ENCODE results near the gene ATXN7.

Gene ATXN7

DNA sequence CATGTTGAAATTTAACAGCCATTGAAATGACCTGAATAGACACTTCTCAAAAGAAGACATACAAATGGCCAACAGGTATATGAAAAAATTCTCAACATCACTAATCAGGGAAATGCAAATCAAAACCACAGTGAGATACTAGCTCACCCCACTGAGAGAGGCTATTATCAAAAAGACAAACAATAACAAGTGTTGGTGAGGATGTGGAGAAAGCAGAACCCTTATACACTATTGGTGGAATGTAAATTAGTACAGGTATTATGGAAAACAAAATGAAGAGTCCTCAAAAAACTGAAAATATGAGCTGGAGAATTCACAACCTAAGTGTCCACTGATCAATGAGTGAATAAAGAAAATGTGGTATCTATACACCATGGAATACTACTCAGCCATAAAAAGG, 21.5 kb upstream of the ATXN7 start:
- Histone ChIP-seq H3K4me1 (ENCODE audit: control insufficient read depth, insufficient read depth, low read length, unreplicated experiment) (no peaks in the 10 kb centered on the region), H3K4me3 (ENCODE audit: low read depth, low read length) (no peak overlapping the region), H3K79me2 (ENCODE audit: control insufficient read depth, insufficient read depth, low read length, unreplicated experiment) (peaks cover 24% of the 10 kb centered on the region), H2AFZ (ENCODE audit: low read length, unreplicated experiment) (no peak overlapping the region), H3K27me3 (ENCODE audit: insufficient read depth, low read length) (no peaks in the 10 kb centered on the region), H3K27ac (ENCODE audit: low read depth, low read length) (no peak overlapping the region), H3K36me3 (ENCODE audit: insufficient read depth, low read length) (no peaks in the 10 kb centered on the region)

GRCh38 chr3:63845215-63845614, 18.5 kb upstream of the ATXN7 start:
- Histone ChIP-seq H3K79me2 (ENCODE audit: control insufficient read depth, insufficient read depth, low read length, unreplicated experiment) (peaks cover 44% of the 10 kb centered on the region), H3K27ac (ENCODE audit: low read depth, low read length) (no peak overlapping the region), H3K36me3 (ENCODE audit: insufficient read depth, low read length) (no peaks in the 10 kb centered on the region; the same call in 1 of the 2 replicates), H3K27me3 (ENCODE audit: insufficient read depth, low read length) (no peaks in the 10 kb centered on the region), H3K4me3 (ENCODE audit: low read depth, low read length) (no peak overlapping the region), H2AFZ (ENCODE audit: low read length, unreplicated experiment) (no peak overlapping the region), H3K4me1 (ENCODE audit: control insufficient read depth, insufficient read depth, low read length, unreplicated experiment) (no peaks in the 10 kb centered on the region)

DNA sequence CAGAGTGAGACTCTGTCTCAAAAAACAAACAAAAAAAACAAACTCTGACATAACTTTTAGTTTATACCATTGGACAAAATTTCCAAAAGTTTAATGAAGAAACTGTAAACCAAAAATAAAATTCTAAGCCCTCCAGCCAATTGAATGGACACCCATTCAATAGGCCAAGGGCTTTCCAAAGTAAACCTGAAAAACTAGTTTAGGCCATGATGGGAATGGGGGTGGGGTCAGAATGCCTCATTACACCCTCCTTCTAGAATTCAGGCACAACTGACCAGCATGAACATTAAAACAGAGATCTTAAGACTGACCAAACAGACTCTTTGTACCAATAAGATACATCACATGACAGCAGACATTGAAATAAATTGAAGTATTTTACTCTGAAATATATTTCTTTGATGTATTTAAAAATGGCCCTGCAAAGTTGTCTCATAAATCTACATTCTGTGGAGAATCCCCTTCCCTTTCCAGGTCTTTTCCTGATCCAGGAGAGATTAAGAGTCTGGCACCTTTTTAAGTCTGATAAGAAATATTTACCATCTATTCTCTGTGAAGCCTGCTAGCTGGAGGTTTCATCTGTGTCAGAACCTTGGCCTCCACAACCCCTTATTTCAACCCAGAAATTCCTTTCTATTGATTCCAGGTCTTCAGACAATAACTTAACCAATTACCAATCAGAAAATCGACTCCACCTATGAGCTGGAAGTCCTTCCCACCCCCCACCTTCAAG, 15.8 kb upstream of the ATXN7 start:
- Histone ChIP-seq H3K27me3 (ENCODE audit: insufficient read depth, low read length) (no peaks in the 10 kb centered on the region), H3K36me3 (ENCODE audit: insufficient read depth, low read length) (no peaks in the 10 kb centered on the region; the same call in 1 of the 2 replicates), H3K79me2 (ENCODE audit: control insufficient read depth, insufficient read depth, low read length, unreplicated experiment) (peaks cover 58% of the 10 kb centered on the region), H3K4me1 (ENCODE audit: control insufficient read depth, insufficient read depth, low read length, unreplicated experiment) (peaks cover 3% of the 10 kb centered on the region), H3K27ac (ENCODE audit: low read depth, low read length) (no peak overlapping the region), H3K4me3 (ENCODE audit: low read depth, low read length) (no peak overlapping the region), H2AFZ (ENCODE audit: low read length, unreplicated experiment) (no peak overlapping the region)

GRCh38 chr3:63849175-63849574, 14.5 kb upstream of the ATXN7 start:
- Histone ChIP-seq H3K36me3 (ENCODE audit: insufficient read depth, low read length) (no peaks in the 10 kb centered on the region; the same call in 1 of the 2 replicates), H3K27ac (ENCODE audit: low read depth, low read length) (no peak overlapping the region), H3K79me2 (ENCODE audit: control insufficient read depth, insufficient read depth, low read length, unreplicated experiment) (peaks cover 61% of the 10 kb centered on the region), H3K4me1 (ENCODE audit: control insufficient read depth, insufficient read depth, low read length, unreplicated experiment) (peaks cover 3% of the 10 kb centered on the region), H3K4me3 (ENCODE audit: low read depth, low read length) (no peak overlapping the region), H3K27me3 (ENCODE audit: insufficient read depth, low read length) (no peaks in the 10 kb centered on the region), H2AFZ (ENCODE audit: low read length, unreplicated experiment) (no peak overlapping the region)

DNA sequence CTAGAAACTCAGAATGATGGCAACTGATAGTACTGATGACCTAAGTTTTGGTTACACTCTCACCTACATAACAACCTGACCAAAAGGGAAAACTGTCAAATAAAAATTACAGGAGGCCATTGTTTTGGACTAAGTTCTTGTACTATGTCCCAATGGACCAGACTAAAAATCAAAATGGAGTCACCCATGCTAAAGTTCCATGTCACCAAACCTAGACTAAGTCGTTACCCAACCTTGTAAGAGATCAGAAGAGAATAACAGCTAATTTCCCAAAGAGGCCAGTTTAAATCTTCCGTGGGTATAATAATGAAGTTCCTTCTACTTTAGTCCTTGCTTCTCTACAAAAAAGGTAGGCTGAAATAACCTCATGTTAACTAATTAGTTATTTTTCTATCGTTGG, 12.4 kb upstream of the ATXN7 start:
- Histone ChIP-seq H2AFZ (ENCODE audit: low read length, unreplicated experiment) (no peak overlapping the region), H3K79me2 (ENCODE audit: control insufficient read depth, insufficient read depth, low read length, unreplicated experiment) (peaks cover 71% of the 10 kb centered on the region), H3K4me1 (ENCODE audit: control insufficient read depth, insufficient read depth, low read length, unreplicated experiment) (peaks cover 3% of the 10 kb centered on the region), H3K27ac (ENCODE audit: low read depth, low read length) (no peak overlapping the region), H3K27me3 (ENCODE audit: insufficient read depth, low read length) (no peaks in the 10 kb centered on the region), H3K4me3 (ENCODE audit: low read depth, low read length) (no peak overlapping the region), H3K36me3 (ENCODE audit: insufficient read depth, low read length) (no peaks in the 10 kb centered on the region; the same call in 1 of the 2 replicates)

DNA sequence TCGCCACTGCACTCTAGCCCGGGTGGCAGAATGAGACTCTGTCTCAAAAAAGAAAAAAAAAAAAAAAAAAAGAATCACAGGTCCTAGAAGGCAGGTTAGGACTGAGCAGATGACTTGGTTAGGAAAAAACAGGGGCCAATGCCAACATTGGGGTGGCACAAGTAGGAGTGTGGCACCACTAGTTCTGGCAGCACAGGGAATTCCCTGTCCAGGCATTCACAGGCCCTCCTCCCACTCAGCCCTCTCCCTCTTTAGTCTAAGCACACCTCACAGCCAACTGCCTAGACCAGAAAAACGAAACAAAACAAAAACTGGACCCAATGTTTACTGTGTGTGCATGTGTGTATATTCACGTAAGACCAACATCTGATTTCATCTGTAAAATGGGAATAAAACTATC, 10.6 kb upstream of the ATXN7 start:
- Histone ChIP-seq H3K4me3 (ENCODE audit: low read depth, low read length) (no peak overlapping the region), H3K79me2 (ENCODE audit: control insufficient read depth, insufficient read depth, low read length, unreplicated experiment) (peaks cover 79% of the 10 kb centered on the region), H3K27me3 (ENCODE audit: insufficient read depth, low read length) (no peaks in the 10 kb centered on the region), H2AFZ (ENCODE audit: low read length, unreplicated experiment) (no peak overlapping the region), H3K36me3 (ENCODE audit: insufficient read depth, low read length) (no peaks in the 10 kb centered on the region; the same call in 1 of the 2 replicates), H3K27ac (ENCODE audit: low read depth, low read length) (no peak overlapping the region), H3K4me1 (ENCODE audit: control insufficient read depth, insufficient read depth, low read length, unreplicated experiment) (peaks cover 5% of the 10 kb centered on the region)

GRCh38 chr3:63855333-63855940, 8.2 kb upstream of the ATXN7 start:
- no peak overlapping the region for H3K4me3 ChIP-seq (ENCODE audit: low read depth, low read length)
- no peak overlapping the region for H3K27ac ChIP-seq (ENCODE audit: low read depth, low read length)
- H3K4me1 ChIP-seq (ENCODE audit: control insufficient read depth, insufficient read depth, low read length, unreplicated experiment) = peaks cover 5% of the 10 kb centered on the region
- peaks cover 78% of the 10 kb centered on the region for H3K79me2 ChIP-seq (ENCODE audit: control insufficient read depth, insufficient read depth, low read length, unreplicated experiment)
- no peak overlapping the region for H2AFZ ChIP-seq (ENCODE audit: low read length, unreplicated experiment)
- no peaks in the 10 kb centered on the region for H3K27me3 ChIP-seq (ENCODE audit: insufficient read depth, low read length)
- no peaks in the 10 kb centered on the region for H3K36me3 ChIP-seq (ENCODE audit: insufficient read depth, low read length)

DNA sequence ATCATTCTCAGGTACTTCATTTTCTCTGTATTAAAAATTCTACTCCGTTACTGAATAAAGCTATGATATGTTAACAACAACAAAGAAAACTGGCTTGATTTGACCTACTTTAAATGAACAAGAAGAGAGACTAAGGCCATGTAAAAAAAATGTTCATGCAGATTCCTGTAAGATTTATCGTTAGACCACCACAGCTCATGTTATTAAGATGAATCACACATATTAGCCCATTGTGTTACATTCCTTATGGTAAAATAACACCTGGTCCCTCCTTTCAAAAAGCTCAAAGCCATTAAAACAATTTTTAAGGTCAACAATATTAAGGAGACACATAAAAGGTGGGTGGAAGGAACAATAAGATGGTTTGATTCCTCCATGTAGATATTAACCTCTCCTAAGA, 6.4 kb upstream of the ATXN7 start:
- Histone ChIP-seq H3K79me2 (ENCODE audit: control insufficient read depth, insufficient read depth, low read length, unreplicated experiment) (peaks cover 81% of the 10 kb centered on the region), H3K36me3 (ENCODE audit: insufficient read depth, low read length) (no peaks in the 10 kb centered on the region)

GRCh38 chr3:63860776-63861175, 2.9 kb upstream of the ATXN7 start:
- H3K27ac ChIP-seq (ENCODE audit: low read depth, low read length) = no peak overlapping the region
- peaks cover 13% of the 10 kb centered on the region for H3K4me1 ChIP-seq (ENCODE audit: control insufficient read depth, insufficient read depth, low read length, unreplicated experiment)
- no peaks in the 10 kb centered on the region for H3K36me3 ChIP-seq (ENCODE audit: insufficient read depth, low read length)
- no peak overlapping the region for H3K4me3 ChIP-seq (ENCODE audit: low read depth, low read length)
- H3K79me2 ChIP-seq (ENCODE audit: control insufficient read depth, insufficient read depth, low read length, unreplicated experiment) = peaks cover 88% of the 10 kb centered on the region
- no peaks in the 10 kb centered on the region for H3K27me3 ChIP-seq (ENCODE audit: insufficient read depth, low read length)
- H2AFZ ChIP-seq (ENCODE audit: low read length, unreplicated experiment) = no peak overlapping the region

More for the DNA sequence above, 6.4 kb upstream of the ATXN7 start:
- Histone ChIP-seq H3K27me3 (ENCODE audit: insufficient read depth, low read length) (no peaks in the 10 kb centered on the region), H2AFZ (ENCODE audit: low read length, unreplicated experiment) (no peak overlapping the region), H3K4me1 (ENCODE audit: control insufficient read depth, insufficient read depth, low read length, unreplicated experiment) (peaks cover 4% of the 10 kb centered on the region), H3K27ac (ENCODE audit: low read depth, low read length) (no peak overlapping the region), H3K4me3 (ENCODE audit: low read depth, low read length) (no peak overlapping the region)

- H2AFZ ChIP-seq (ENCODE audit: low read length, unreplicated experiment) = no peak overlapping the region
- peaks cover 13% of the 10 kb centered on the region for H3K4me1 ChIP-seq (ENCODE audit: control insufficient read depth, insufficient read depth, low read length, unreplicated experiment)
- no peak overlapping the region for H3K27ac ChIP-seq (ENCODE audit: low read depth, low read length)
- H3K4me3 ChIP-seq (ENCODE audit: low read depth, low read length) = no peak overlapping the region
- no peaks in the 10 kb centered on the region for H3K36me3 ChIP-seq (ENCODE audit: insufficient read depth, low read length)
- H3K79me2 ChIP-seq (ENCODE audit: control insufficient read depth, insufficient read depth, low read length, unreplicated experiment) = peaks cover 88% of the 10 kb centered on the region
- no peaks in the 10 kb centered on the region for H3K27me3 ChIP-seq (ENCODE audit: insufficient read depth, low read length)
Observed at GRCh38 chr3:63861306-63861705, 2.4 kb upstream of the ATXN7 start.

GRCh38 chr3:63862804-63863149, 890 bp upstream of the ATXN7 start:
- H3K27me3 ChIP-seq (ENCODE audit: insufficient read depth, low read length) = no peaks in the 10 kb centered on the region
- H2AFZ ChIP-seq (ENCODE audit: low read length, unreplicated experiment) = peak overlapping the region; percentile 85
- peak overlapping the region; percentile 89 for H3K4me3 ChIP-seq (ENCODE audit: low read depth, low read length)
- peaks cover 87% of the 10 kb centered on the region for H3K79me2 ChIP-seq (ENCODE audit: control insufficient read depth, insufficient read depth, low read length, unreplicated experiment)
- H3K36me3 ChIP-seq (ENCODE audit: insufficient read depth, low read length) = no peaks in the 10 kb centered on the region
- 0 out of 2 replicates have a peak overlapping the region, but pooled peaks have one; percentile 50 for H3K27ac ChIP-seq (ENCODE audit: low read depth, low read length)
- H3K4me1 ChIP-seq (ENCODE audit: control insufficient read depth, insufficient read depth, low read length, unreplicated experiment) = peaks cover 12% of the 10 kb centered on the region

Data from ACC112 (cell line).